ENCODE data around the gene FXYD5.

Gene FXYD5

DNA sequence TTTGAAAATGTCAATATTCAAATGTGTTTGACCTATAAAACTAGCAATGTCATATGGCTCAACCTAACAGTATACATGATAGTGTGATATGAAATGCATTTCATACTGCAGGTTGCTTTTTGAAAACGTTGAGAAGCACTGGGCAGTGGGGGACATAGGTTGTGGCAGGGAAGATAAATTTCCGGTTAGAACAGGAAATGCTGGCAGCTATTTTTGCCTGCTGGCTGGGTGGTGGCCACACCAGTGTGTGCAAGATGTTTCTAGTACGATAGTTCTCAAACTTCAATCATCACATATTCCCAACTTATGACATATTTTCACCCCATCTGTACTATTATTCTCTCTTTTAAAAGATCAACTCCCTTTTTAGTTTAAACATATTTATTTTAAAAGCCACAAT, 17.2 kb downstream of the FXYD5 start:
- CTCF ChIA-PET, result interaction anchor here (1.4 to 2.0 kb wide), 2 partner anchors 18 to 30 kb away, joined by 6 read pairs; partner anchors contain the start of gene FXYD5
- no peak for TF ChIP-seq CTCF (IDR thresholded peaks at IDR 0.05; ENCODE audit: control extremely low read depth, extremely low read depth, low read depth, missing control alignments)
- POLR2A ChIA-PET, result no interaction called here
- DNase-seq (ENCODE audit: extremely low spot score), result no peak

DNA sequence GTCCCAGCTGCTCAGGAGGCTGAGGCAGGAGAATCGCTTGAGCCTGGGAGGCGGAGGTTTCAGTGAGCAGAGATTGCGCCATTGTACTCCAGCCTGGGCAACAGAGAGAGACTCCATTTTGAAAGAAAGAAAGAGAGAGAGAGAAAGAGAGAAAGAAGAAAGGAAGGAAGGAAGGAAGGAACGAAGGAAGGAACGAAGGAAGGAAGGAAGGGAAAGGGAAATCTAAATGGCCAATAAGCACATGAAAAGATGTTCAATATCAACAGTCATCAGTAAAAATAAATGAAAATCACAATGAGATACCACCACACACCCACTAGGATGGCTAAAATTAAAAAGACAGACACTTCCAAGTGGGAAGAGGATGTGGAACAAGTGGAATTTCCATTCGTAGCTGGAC, 19.7 kb downstream of the FXYD5 start:
- no peak for TF ChIP-seq CTCF (IDR thresholded peaks at IDR 0.05; ENCODE audit: control extremely low read depth, extremely low read depth, low read depth, missing control alignments)
- DNase-seq (ENCODE audit: extremely low spot score), result no peak
- CTCF ChIA-PET, result no interaction called here
- POLR2A ChIA-PET, result interaction anchor here (0.7 kb wide), 1 partner anchor 185 kb away, joined by 5 read pairs; no protein-coding TSS in a partner anchor

DNA sequence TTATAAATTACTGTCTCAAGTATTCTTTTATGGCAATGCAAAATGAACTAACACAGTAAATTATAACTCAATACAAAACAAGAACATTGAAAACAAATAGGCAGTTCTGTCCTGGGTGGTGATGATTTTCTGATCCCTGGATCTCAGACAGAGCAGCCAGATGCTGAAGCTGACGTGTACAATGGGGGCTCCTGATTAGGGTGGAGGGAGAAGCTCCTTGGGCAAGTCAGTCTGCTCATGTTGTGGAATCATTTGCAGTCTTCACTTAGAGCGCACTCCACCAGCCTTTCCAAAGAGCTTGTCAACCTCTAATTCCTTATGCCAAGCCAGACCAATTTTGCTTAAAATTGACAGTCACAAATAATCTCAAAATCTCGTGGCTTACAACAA, 21.6 kb downstream of the FXYD5 start:
- no peak for TF ChIP-seq CTCF (IDR thresholded peaks at IDR 0.05; ENCODE audit: control extremely low read depth, extremely low read depth, low read depth, missing control alignments)
- POLR2A ChIA-PET, result interaction anchor here (0.6 kb wide), 1 partner anchor 14 kb away, joined by 3 read pairs; no protein-coding TSS in a partner anchor
- CTCF ChIA-PET, result no interaction called here
- DNase-seq (ENCODE audit: extremely low spot score), result no peak

GRCh38 chr19:35177377-35178274, 23.1 kb downstream of the FXYD5 start:
- DNase-seq (ENCODE audit: extremely low spot score), result no peak
- POLR2A ChIA-PET, result no interaction called here
- CTCF ChIA-PET, result interaction anchor here (1.6 to 1.9 kb wide), 3 partner anchors 8 to 42 kb away, joined by 3 to 4 read pairs (median 4); no protein-coding TSS in a partner anchor
- no peak for TF ChIP-seq CTCF (IDR thresholded peaks at IDR 0.05; ENCODE audit: control extremely low read depth, extremely low read depth, low read depth, missing control alignments)

DNA sequence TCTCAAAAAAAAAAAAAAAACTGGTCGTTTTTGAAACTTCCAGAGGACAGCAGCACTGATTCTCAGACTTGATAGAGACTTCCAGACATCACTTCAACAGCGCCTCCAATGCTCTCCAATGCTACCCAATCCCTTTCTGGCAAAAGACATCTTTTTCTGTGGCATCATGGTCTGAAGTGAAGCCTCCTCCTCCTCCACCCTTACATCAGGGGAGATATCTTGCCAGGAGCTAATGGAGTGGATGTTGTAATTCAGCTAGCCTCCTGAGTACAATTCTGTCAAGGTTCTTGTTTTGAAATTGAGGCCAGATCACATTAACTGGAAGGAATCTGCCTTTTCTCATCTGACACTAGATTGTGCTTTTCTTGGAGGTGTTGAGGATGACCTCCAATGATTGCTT, 24.2 kb downstream of the FXYD5 start:
- CTCF ChIA-PET, result interaction anchor here (1.4 to 1.9 kb wide), 4 partner anchors 9 to 43 kb away, joined by 3 to 4 read pairs (median 4); no protein-coding TSS in a partner anchor
- no peak for TF ChIP-seq CTCF (IDR thresholded peaks at IDR 0.05; ENCODE audit: control extremely low read depth, extremely low read depth, low read depth, missing control alignments)
- POLR2A ChIA-PET, result no interaction called here
- no peak for DNase-seq (ENCODE audit: extremely low spot score)

DNA sequence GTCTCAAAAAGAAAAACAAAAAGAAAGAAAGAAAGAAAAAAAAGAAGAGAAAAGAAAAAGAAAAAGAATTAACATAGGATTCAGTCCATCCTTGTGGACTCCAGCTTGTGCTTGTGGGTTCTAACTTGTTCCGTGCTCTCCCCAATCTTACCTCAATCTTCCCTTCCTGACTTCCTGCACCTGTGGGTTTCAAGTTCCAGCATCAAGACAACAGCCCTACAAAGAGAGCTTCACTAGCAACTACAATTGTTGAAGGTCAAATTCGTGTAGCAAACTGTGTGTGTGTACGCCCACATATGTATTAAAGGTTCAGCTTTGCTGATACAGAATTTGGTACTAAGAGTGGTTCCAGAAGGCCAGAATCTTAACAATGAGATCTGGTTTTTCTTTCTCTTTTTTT, 25.3 kb downstream of the FXYD5 start:
- no peak for TF ChIP-seq CTCF (IDR thresholded peaks at IDR 0.05; ENCODE audit: control extremely low read depth, extremely low read depth, low read depth, missing control alignments)
- ChIA-PET CTCF (interaction anchor here (1.1 to 1.9 kb wide), 5 partner anchors 10 to 38 kb away, joined by 3 to 5 read pairs (median 4); no protein-coding TSS in a partner anchor), POLR2A (no interaction called here)
- DNase-seq (ENCODE audit: extremely low spot score), result no peak
